Mammary epithelial cell (primary cell): ENCODE measurements around the gene PTGER1.

Experiments used
- CTCF ChIP-seq, 2 donors: IDR thresholded peaks in 1 of 2; conservative IDR thresholded peaks in 1 of 2; 2 replicates each; pipeline ENCODE4 v1.5.1; 2011 to 2012; ENCODE audit warnings: inconsistent platforms in 2 of 2, low read length in 2 of 2, mild to moderate bottlenecking in 2 of 2, control low read depth in 1 of 2, low read depth in 1 of 2; ENCODE audit not compliant: insufficient read depth in 1 of 2; ENCODE audit errors: extremely low read depth in 1 of 2
- EZH2 ChIP-seq: IDR thresholded peaks from 2 replicates; pipeline ENCODE4 v1.6.1; 2012; ENCODE audit warnings: low read length, inconsistent platforms, borderline replicate concordance

GRCh38 chr19:14428882-14429416 is 46.2 kb downstream of the PTGER1 start:
- TF ChIP-seq CTCF (conservative IDR thresholded peaks at IDR 0.05 in 1 of 2, IDR thresholded peaks at IDR 0.05 in 1 of 2; ENCODE audit: extremely low read depth in 1 of 2, insufficient read depth in 1 of 2, low read depth in 1 of 2, low read length in 2 of 2) (no peak), EZH2 (no peak)
